Glutamatergic neuron (in vitro differentiated cells): ENCODE measurements around the gene MIPOL1. TPM values are rescaled to one million over a fixed set of nuclear protein-coding genes. Genes with fewer than 3 reads are reported as not detected.

Experiments
- DNase-seq: peaks from one replicate; pipeline ENCODE4 v3.0.0; 2022
- H3K27ac Mint-ChIP-seq: one replicate; pipeline ENCODE4 v1.8.0; 2020; ENCODE audit warnings: mild to moderate bottlenecking, mixed read lengths, inconsistent platforms; ENCODE audit not compliant: unreplicated experiment
- H3K27me3 Mint-ChIP-seq: one replicate; pipeline ENCODE4 v1.8.0; 2020; ENCODE audit warnings: mild to moderate bottlenecking, moderate library complexity, mixed read lengths, inconsistent platforms; ENCODE audit not compliant: unreplicated experiment
- H3K36me3 Mint-ChIP-seq: one replicate; pipeline ENCODE4 v1.8.0; 2020; ENCODE audit warnings: mild to moderate bottlenecking, mixed read lengths, inconsistent platforms; ENCODE audit not compliant: unreplicated experiment
- H3K4me1 Mint-ChIP-seq: one replicate; pipeline ENCODE4 v1.8.0; 2020; ENCODE audit warnings: mild to moderate bottlenecking, low read depth, mixed read lengths, inconsistent platforms; ENCODE audit not compliant: unreplicated experiment
- H3K4me3 Mint-ChIP-seq: one replicate; pipeline ENCODE4 v1.8.0; 2020; ENCODE audit warnings: mild to moderate bottlenecking, mixed read lengths, inconsistent platforms; ENCODE audit not compliant: unreplicated experiment
- H3K9me3 Mint-ChIP-seq: one replicate; pipeline ENCODE4 v1.8.0; 2020; ENCODE audit warnings: mild to moderate bottlenecking, moderate library complexity, mixed read lengths, inconsistent platforms; ENCODE audit not compliant: unreplicated experiment
- total RNA-seq: library from RNA; stranded (reverse); fragmentation: NEBNext Ultra II Directional; extraction: Animal tissue kit (Norgen Biotek cat#: 25700); gene quantifications from one replicate; pipeline ENCODE4 v1.2.1, GENCODE V29; 2021; ENCODE audit not compliant: unreplicated experiment
- TF ChIP-seq, protein P1 (sequence below): fragments of 200-600 bp; sonication (generic); IDR thresholded peaks from one replicate; pipeline ENCODE4 v1.5.0; 2021; ENCODE audit not compliant: partially characterized antibody, unreplicated experiment

Gene MIPOL1
- total RNA-seq, 1 donor from 2014 or later: 14.5 TPM

DNA sequence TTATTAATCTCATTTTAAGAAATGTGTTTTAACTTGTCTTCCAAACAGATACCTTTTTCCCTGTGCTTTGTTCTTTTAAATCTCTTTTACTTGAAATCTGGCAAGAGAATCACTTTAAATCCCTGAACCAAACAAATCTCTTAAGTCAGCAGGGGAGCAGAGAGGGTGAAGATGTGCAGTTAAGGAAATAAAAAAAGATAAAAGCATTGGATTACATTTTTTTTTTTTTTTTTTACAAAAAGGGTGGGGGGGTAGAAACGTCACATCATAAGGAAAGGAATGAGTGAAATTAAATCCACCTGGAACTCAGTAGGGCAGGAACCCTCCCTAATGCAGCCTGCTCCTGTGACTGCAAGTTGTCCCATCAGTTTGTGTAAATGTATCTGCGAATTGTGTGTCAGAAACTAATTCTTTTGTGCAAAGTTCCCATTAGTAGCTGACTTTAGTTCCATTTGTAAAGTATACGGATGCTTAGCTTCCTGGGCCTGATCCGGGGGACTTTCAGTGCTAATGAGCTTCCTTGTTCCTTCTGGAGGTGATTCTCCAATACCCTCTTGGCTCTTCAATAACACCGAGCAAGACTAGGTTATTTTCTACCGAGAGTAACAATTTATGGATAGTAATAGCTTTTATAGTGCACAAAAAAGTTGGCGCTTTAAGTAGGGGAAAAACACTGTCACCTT is 399.2 kb downstream of the MIPOL1 start:
- Mint-ChIP-seq H3K27ac (no peak overlapping the region), H3K4me1 (peaks cover 14% of the 10 kb centered on the region), H3K36me3 (no peaks in the 10 kb centered on the region)

DNA sequence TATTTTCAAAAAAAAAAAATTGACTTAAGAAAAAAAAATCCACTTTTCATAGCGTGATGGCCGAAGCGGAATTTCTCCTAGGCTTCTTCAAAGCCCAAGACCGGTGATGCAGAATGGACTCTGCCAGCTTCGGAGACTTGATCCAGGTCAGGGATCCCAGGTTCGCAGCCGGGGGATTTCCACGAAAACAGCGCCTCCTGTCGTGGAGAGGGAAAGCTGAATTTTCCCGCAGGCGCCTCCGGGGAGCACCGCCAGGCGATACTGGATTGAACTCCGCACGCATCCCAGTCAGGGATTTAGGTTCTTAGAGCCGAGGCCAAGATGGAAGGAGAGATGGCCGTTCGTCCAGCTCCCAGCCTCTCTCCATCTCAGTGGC is 399.8 kb downstream of the MIPOL1 start:
- TF ChIP-seq, protein P1, sequence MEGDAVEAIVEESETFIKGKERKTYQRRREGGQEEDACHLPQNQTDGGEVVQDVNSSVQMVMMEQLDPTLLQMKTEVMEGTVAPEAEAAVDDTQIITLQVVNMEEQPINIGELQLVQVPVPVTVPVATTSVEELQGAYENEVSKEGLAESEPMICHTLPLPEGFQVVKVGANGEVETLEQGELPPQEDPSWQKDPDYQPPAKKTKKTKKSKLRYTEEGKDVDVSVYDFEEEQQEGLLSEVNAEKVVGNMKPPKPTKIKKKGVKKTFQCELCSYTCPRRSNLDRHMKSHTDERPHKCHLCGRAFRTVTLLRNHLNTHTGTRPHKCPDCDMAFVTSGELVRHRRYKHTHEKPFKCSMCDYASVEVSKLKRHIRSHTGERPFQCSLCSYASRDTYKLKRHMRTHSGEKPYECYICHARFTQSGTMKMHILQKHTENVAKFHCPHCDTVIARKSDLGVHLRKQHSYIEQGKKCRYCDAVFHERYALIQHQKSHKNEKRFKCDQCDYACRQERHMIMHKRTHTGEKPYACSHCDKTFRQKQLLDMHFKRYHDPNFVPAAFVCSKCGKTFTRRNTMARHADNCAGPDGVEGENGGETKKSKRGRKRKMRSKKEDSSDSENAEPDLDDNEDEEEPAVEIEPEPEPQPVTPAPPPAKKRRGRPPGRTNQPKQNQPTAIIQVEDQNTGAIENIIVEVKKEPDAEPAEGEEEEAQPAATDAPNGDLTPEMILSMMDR: peak; percentile 61
- H3K27me3 Mint-ChIP-seq: peaks cover 41% of the 10 kb centered on the region
- DNase-seq: peak; percentile 63
- H3K9me3 Mint-ChIP-seq: peaks cover 11% of the 10 kb centered on the region
- H3K4me1 Mint-ChIP-seq: peaks cover 14% of the 10 kb centered on the region
- no peaks in the 10 kb centered on the region for H3K36me3 Mint-ChIP-seq
- no peak overlapping the region for H3K4me3 Mint-ChIP-seq
- H3K27ac Mint-ChIP-seq: no peak overlapping the region

More for the DNA sequence above, 399.2 kb downstream of the MIPOL1 start:
- TF ChIP-seq, protein P1: no peak
- Mint-ChIP-seq H3K4me3 (no peak overlapping the region), H3K27me3 (peaks cover 43% of the 10 kb centered on the region), H3K9me3 (peaks cover 11% of the 10 kb centered on the region)
- DNase-seq: no peak

DNA sequence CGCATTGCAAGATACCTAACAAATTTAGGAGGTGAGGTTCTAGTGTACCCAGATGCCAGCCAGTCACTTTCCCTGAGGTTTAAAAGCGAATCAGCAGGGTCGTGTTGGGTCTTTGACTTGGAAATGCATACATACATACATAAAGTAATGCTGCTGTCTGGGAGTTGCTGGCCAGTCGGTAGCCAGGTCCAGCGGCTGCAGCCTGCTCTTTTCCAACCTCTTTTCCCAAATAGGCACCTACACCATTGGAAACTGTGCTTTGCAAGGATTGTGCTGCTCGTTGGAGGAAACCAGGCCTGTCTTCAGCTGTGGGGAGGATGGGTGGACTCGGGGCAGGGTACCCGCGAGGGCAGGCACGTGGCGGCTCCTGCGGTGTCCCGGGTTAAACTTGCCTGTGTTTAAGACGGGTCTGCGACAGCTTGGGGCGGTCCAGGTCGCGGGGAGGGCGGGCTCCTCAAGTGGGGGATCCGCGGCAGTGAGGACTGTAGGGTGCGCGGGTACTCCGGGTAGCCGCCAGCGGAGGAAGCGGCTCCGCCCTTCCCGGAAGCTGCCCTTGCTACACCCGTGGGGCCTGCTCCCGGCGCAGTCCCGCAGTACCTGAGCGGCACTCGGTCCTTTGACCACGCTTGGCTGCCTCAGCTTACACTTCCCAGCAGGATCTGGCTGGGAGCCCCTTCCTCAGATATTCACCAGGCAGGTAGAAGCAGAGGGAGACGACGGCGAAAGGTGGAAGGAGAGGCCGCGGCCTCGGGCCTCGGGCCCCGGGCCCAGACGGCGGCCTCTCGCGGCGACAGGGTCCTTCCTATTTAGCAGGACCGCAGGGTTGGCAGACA is 400.4 kb downstream of the MIPOL1 start:
- H3K27ac Mint-ChIP-seq: no peak overlapping the region
- peaks cover 11% of the 10 kb centered on the region for H3K9me3 Mint-ChIP-seq
- TF ChIP-seq, protein P1: no peak
- DNase-seq: no peak
- peaks cover 14% of the 10 kb centered on the region for H3K4me1 Mint-ChIP-seq
- peak overlapping the region; percentile 55 for H3K4me3 Mint-ChIP-seq
- H3K27me3 Mint-ChIP-seq: peaks cover 41% of the 10 kb centered on the region
- H3K36me3 Mint-ChIP-seq: no peaks in the 10 kb centered on the region

DNA sequence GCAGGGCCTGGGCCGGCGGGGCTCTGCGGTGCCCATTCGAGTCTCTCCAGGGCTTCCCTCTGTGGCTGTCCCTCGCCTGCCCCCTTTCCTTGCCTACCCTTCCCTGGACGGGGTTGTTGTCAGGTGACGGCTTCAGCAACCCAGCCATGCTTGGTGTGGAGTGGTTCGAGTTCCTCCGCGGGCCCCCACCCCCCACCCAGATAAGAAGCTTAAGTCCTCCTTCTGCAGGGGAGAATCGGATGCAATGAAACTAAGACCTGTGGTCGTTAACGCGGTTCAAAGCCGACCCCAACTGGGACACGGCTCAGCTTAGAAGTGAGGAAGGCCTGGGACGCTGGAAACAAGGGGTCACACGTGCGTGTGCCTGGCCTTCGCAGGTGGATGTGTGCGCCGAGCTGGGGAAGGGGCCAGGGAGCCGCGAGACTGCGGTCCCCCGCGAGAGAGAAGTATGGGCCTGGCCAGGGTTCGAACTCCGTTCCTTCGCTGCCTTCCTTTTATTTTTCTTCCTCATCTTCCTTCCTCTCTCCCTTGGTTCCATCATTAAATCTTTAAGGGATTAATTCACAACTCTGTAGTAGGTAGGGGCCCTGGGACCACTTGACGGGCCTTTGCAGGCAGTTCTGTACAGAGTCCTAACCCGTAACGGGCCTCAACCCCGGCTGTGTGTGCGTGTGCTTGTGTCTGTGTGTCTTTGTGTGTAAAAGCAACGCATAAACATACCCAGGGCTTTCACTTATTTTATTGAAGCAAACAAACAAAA is 401.2 kb downstream of the MIPOL1 start:
- H3K4me3 Mint-ChIP-seq: peak overlapping the region; percentile 86

More for the DNA sequence above, 401.2 kb downstream of the MIPOL1 start:
- Mint-ChIP-seq H3K36me3 (no peaks in the 10 kb centered on the region), H3K27ac (no peak overlapping the region), H3K9me3 (peaks cover 11% of the 10 kb centered on the region), H3K4me1 (peaks cover 14% of the 10 kb centered on the region), H3K27me3 (peaks cover 43% of the 10 kb centered on the region)
- DNase-seq: no peak
- TF ChIP-seq, protein P1: no peak
